ENCODE data around the gene KCNMB1. TPM values are rescaled to one million over a fixed set of nuclear protein-coding genes. Genes with fewer than 3 reads are reported as not detected.

KCNMB1 gene
- total and polyA plus RNA-seq, 2 donors (not counting 1 experiment from before 2014, with no cell fraction given) = 0.06 TPM; not detected in 1

GRCh38 chr5:170345971-170346370 is 43.2 kb downstream of the KCNMB1 start:
- peaks cover 49% of the 10 kb centered on the region for H3K27me3 Mint-ChIP-seq
- H3K27ac Mint-ChIP-seq = no peak overlapping the region
- H3K9me3 Mint-ChIP-seq (ENCODE audit: insufficient read depth) = no peaks in the 10 kb centered on the region
- H3K4me1 ChIP-seq (ENCODE audit: control insufficient read depth in 2 of 2, insufficient read depth in 2 of 2, low read length in 2 of 2) = no peaks in the 10 kb centered on the region
- no peak overlapping the region for H3K9ac ChIP-seq (ENCODE audit: low read length)
- no peak for TF ChIP-seq CTCF (IDR thresholded peaks at IDR 0.05)
- TF ChIP-seq EZH2 (IDR thresholded peaks at IDR 0.05; ENCODE audit: borderline replicate concordance, insufficient read depth, low read depth, low read length, poor library complexity, severe bottlenecking) = no peak
- H3K36me3 ChIP-seq (replicated peaks in 1 of 2; ENCODE audit: control extremely low read depth in 1 of 2, control insufficient read depth in 1 of 2, extremely low read depth in 1 of 2, insufficient read depth in 2 of 2, low read length in 1 of 2) = no peaks in the 10 kb centered on the region
- peaks cover 0 to 13% (median 5%) of the 10 kb centered on the region in 3 donors for H3K9me3 ChIP-seq (ENCODE audit: control extremely low read depth in 1 of 3, control insufficient read depth in 2 of 3, insufficient read depth in 1 of 3, low read length in 2 of 3)
- WGBS (ENCODE audit: insufficient coverage) = no CpG with 5 or more reads among the region's 1 CpG
- POLR2A ChIA-PET = no interaction called here
- intact Hi-C loops (cut with micrococcal nuclease) = no loop called here
- no peaks in the 10 kb centered on the region for H3K79me2 ChIP-seq (ENCODE audit: control insufficient read depth, insufficient read depth, low read length)
- H4K20me1 ChIP-seq (ENCODE audit: control insufficient read depth, insufficient read depth, low read length, poor library complexity, severe bottlenecking) = no peaks in the 10 kb centered on the region
- no peak overlapping the region for H2AFZ ChIP-seq (ENCODE audit: insufficient read depth, low read depth, low read length, poor library complexity, severe bottlenecking)
- no peaks in the 10 kb centered on the region for H3K4me1 Mint-ChIP-seq
- CTCF ChIA-PET = interaction anchor here (1.8 kb wide), 1 partner anchor 78 kb away, joined by 7 read pairs; no protein-coding TSS in a partner anchor
- ATAC-seq (ENCODE audit: low read depth) (no peak), DNase-seq (no peak)
- peaks cover 0 to 14% (median 7%) of the 10 kb centered on the region in 4 experiments for H3K27me3 ChIP-seq (replicated peaks in 1 of 4; ENCODE audit: control extremely low read depth in 1 of 4, control insufficient read depth in 3 of 4, insufficient read depth in 4 of 4, low read length in 3 of 4)
- H3K4me3 ChIP-seq (ENCODE audit: control extremely low read depth in 1 of 5, extremely low read depth in 1 of 5, insufficient read depth in 1 of 5, low read depth in 2 of 5, low read length in 4 of 5) = no peak overlapping the region
- H3K4me2 ChIP-seq (replicated peaks; ENCODE audit: low read depth, low read length, poor library complexity, severe bottlenecking) = no peak overlapping the region
- H3K27ac ChIP-seq (ENCODE audit: low read length in 2 of 2) = no peak overlapping the region
- H3K4me3 Mint-ChIP-seq = no peak overlapping the region

GRCh38 chr5:170343177-170343576 is 46.0 kb downstream of the KCNMB1 start:
- H3K27me3 Mint-ChIP-seq = peaks cover 25% of the 10 kb centered on the region
- H3K4me3 Mint-ChIP-seq = no peak overlapping the region
- H3K9me3 Mint-ChIP-seq (ENCODE audit: insufficient read depth) = no peaks in the 10 kb centered on the region
- no peak for ATAC-seq (ENCODE audit: low read depth)
- H3K36me3 ChIP-seq (replicated peaks in 1 of 2; ENCODE audit: control extremely low read depth in 1 of 2, control insufficient read depth in 1 of 2, extremely low read depth in 1 of 2, insufficient read depth in 2 of 2, low read length in 1 of 2) = no peaks in the 10 kb centered on the region
- 100% methylated on average over 2 of the region's 3 CpGs for WGBS (ENCODE audit: insufficient coverage)
- TF ChIP-seq EZH2 (IDR thresholded peaks at IDR 0.05; ENCODE audit: borderline replicate concordance, insufficient read depth, low read depth, low read length, poor library complexity, severe bottlenecking) = no peak
- TF ChIP-seq CTCF (IDR thresholded peaks at IDR 0.05) = no peak
- intact Hi-C loops (cut with micrococcal nuclease) = no loop called here
- H3K4me3 ChIP-seq (ENCODE audit: control extremely low read depth in 1 of 5, extremely low read depth in 1 of 5, insufficient read depth in 1 of 5, low read depth in 2 of 5, low read length in 4 of 5) = no peak overlapping the region
- peaks cover 7% of the 10 kb centered on the region for H3K4me1 Mint-ChIP-seq
- no peak overlapping the region for H3K27ac Mint-ChIP-seq
- no peaks in the 10 kb centered on the region for H3K79me2 ChIP-seq (ENCODE audit: control insufficient read depth, insufficient read depth, low read length)
- H3K27me3 ChIP-seq (replicated peaks in 1 of 4; ENCODE audit: control extremely low read depth in 1 of 4, control insufficient read depth in 3 of 4, insufficient read depth in 4 of 4, low read length in 3 of 4) = peaks cover 0 to 3% (median 1%) of the 10 kb centered on the region in 4 experiments
- H3K9me3 ChIP-seq (ENCODE audit: control extremely low read depth in 1 of 3, control insufficient read depth in 2 of 3, insufficient read depth in 1 of 3, low read length in 2 of 3) = peaks cover 0 to 13% (median 5%) of the 10 kb centered on the region in 3 donors
- POLR2A ChIA-PET = interaction anchor here (0.6 kb wide), 1 partner anchor 74 kb away, joined by 3 read pairs; no protein-coding TSS in a partner anchor
- H3K4me2 ChIP-seq (replicated peaks; ENCODE audit: low read depth, low read length, poor library complexity, severe bottlenecking) = no peak overlapping the region
- DNase-seq = no peak
- no peak overlapping the region for H3K9ac ChIP-seq (ENCODE audit: low read length)
- no peaks in the 10 kb centered on the region for H4K20me1 ChIP-seq (ENCODE audit: control insufficient read depth, insufficient read depth, low read length, poor library complexity, severe bottlenecking)
- no peak overlapping the region for H3K27ac ChIP-seq (ENCODE audit: low read length in 2 of 2)
- peaks cover 5 to 9% of the 10 kb centered on the region in 2 donors for H3K4me1 ChIP-seq (ENCODE audit: control insufficient read depth in 2 of 2, insufficient read depth in 2 of 2, low read length in 2 of 2)
- no peak overlapping the region for H2AFZ ChIP-seq (ENCODE audit: insufficient read depth, low read depth, low read length, poor library complexity, severe bottlenecking)
- CTCF ChIA-PET = interaction anchor here (1.1 to 8.0 kb wide), 4 partner anchors 68 to 117 kb away, joined by 3 to 218 read pairs (median 116); no protein-coding TSS in a partner anchor

Data from B cell (primary cell).